WTC11 (cell line): ENCODE data around the gene CAPN15.

ENCODE experiments used
- ESRRA ChIP-seq: sonication (generic); formaldehyde crosslinking; IDR thresholded peaks from 2 replicates; pipeline ENCODE4 v1.8.1; 2022; ENCODE audit warnings: mild to moderate bottlenecking, missing genetic modification reagents, borderline replicate concordance
- TF ChIP-seq, protein P1 (sequence below): sonication (generic); formaldehyde crosslinking; IDR thresholded peaks from 2 replicates; pipeline ENCODE4 v1.8.1; 2023; ENCODE audit warnings: mild to moderate bottlenecking, missing genetic modification reagents, borderline replicate concordance
- TF ChIP-seq, protein P2 (sequence below): fragments of 200-600 bp; IDR thresholded peaks from 2 replicates; pipeline ENCODE4 v1.8.0; 2022; ENCODE audit warnings: antibody characterized with exemption

- no peak for TF ChIP-seq ESRRA
- TF ChIP-seq, protein P1, sequence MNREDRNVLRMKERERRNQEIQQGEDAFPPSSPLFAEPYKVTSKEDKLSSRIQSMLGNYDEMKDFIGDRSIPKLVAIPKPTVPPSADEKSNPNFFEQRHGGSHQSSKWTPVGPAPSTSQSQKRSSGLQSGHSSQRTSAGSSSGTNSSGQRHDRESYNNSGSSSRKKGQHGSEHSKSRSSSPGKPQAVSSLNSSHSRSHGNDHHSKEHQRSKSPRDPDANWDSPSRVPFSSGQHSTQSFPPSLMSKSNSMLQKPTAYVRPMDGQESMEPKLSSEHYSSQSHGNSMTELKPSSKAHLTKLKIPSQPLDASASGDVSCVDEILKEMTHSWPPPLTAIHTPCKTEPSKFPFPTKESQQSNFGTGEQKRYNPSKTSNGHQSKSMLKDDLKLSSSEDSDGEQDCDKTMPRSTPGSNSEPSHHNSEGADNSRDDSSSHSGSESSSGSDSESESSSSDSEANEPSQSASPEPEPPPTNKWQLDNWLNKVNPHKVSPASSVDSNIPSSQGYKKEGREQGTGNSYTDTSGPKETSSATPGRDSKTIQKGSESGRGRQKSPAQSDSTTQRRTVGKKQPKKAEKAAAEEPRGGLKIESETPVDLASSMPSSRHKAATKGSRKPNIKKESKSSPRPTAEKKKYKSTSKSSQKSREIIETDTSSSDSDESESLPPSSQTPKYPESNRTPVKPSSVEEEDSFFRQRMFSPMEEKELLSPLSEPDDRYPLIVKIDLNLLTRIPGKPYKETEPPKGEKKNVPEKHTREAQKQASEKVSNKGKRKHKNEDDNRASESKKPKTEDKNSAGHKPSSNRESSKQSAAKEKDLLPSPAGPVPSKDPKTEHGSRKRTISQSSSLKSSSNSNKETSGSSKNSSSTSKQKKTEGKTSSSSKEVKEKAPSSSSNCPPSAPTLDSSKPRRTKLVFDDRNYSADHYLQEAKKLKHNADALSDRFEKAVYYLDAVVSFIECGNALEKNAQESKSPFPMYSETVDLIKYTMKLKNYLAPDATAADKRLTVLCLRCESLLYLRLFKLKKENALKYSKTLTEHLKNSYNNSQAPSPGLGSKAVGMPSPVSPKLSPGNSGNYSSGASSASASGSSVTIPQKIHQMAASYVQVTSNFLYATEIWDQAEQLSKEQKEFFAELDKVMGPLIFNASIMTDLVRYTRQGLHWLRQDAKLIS, result no peak
- TF ChIP-seq, protein P2, sequence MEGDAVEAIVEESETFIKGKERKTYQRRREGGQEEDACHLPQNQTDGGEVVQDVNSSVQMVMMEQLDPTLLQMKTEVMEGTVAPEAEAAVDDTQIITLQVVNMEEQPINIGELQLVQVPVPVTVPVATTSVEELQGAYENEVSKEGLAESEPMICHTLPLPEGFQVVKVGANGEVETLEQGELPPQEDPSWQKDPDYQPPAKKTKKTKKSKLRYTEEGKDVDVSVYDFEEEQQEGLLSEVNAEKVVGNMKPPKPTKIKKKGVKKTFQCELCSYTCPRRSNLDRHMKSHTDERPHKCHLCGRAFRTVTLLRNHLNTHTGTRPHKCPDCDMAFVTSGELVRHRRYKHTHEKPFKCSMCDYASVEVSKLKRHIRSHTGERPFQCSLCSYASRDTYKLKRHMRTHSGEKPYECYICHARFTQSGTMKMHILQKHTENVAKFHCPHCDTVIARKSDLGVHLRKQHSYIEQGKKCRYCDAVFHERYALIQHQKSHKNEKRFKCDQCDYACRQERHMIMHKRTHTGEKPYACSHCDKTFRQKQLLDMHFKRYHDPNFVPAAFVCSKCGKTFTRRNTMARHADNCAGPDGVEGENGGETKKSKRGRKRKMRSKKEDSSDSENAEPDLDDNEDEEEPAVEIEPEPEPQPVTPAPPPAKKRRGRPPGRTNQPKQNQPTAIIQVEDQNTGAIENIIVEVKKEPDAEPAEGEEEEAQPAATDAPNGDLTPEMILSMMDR, result no peak
These were observed 55.9 kb downstream of the CAPN15 start for GRCh38 chr16:583470-583814.
